HG03095 (cell line): ENCODE data around the gene CD22.
A peak's percentile ranks its signal among the peaks of the same experiment; 100 is the strongest.

Source experiments
- ATAC-seq: cut with Tn5 transposase; IDR thresholded peaks from one replicate; pipeline ENCODE4 v1.9.1; 2021; ENCODE audit warnings: moderate library complexity; ENCODE audit not compliant: unreplicated experiment

CD22 gene

DNA sequence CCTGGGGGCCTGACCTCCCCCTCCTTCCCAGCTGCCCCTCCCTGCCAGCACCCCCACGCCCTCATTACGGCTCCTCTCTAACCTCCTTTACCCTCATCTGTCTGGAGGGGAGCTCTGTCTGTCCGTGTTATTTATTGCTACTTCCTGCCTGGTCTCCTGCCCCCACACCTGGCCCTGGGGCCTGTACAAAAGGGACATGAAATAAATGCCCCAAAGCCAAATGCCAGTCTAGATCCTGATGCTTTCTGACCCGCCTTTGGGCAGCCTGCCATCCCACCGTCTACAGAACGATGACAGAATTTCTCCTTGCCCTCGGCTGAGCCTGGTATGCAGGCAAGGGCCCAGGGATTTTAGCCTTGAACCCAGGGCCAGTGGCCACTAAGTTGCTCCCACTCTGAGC is 15.4 kb upstream of the CD22 start:
- ATAC-seq, result no peak

DNA sequence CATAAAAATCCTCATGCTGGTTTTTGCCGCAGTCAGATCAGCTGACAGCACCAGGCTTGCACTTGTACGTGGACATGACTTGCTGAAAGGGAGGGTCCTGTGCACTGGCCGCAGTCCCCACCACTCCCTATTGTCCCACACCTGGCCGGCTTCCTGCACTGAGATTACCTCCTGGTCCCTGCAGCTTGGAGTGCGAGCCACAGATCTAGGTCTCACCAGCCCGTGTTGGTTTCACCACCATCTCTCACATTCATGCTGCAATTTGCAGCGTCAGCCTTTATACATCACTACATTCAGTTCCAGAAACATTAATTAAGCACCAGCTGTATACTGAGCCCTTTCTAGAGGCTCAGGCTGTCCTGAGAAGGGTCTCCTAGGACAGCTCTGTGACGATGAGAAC is 15.0 kb upstream of the CD22 start:
- no peak for ATAC-seq

DNA sequence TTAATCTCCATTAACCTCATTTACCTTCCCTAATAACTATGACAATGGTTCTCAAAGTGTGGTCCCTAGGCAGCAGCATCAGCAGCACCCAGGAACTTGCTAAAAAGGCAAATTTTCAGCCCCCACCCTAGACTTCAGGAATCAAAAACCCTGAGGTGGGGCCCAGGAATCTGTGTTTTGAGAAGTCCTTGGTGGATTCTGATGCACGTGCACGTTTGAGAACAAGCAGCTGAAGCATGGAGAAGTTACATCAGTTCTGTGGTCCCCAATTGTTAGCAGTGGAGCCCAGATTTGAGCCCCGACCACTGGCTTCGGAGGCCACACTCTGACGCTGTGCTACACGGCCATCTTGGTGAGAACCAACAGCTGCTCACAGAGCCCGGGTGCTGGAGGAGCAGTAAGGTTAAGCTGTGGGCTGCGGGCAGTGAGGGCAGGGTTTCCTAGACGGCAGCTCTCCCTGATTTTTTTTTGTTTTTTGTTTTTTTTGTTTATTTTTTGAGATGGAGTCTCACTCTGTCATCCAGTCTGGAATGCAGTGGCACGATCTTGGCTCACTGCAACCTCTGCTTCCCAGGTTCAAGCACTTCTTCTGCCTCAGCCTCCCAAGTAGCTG is 14.0 kb upstream of the CD22 start:
- no peak for ATAC-seq

DNA sequence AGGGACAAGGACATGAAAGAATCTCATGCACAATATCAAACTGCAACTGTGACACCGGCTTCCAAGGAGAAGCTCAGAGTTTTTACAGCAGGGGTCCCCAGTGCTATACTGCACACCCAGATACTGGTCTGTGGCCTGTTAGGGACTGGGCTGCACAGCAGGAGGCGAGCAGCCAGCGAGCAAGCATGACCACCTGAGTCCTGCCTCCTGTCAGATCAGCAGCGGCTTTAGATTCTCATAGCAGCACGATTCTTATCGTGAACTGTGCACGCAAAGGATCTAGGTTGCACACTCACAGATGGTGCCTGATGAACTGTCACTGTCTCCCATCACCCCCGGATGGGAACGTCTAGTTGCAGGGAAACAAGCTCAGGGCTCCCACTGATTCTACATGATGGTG is 13.1 kb upstream of the CD22 start:
- no peak for ATAC-seq

GRCh38 chr19:35316560-35316959 is 12.4 kb upstream of the CD22 start:
- no peak for ATAC-seq

- no peak for ATAC-seq
Measured at GRCh38 chr19:35317464-35318043, 11.4 kb upstream of the CD22 start.

GRCh38 chr19:35318679-35319448 is 10.1 kb upstream of the CD22 start:
- ATAC-seq, result no peak

DNA sequence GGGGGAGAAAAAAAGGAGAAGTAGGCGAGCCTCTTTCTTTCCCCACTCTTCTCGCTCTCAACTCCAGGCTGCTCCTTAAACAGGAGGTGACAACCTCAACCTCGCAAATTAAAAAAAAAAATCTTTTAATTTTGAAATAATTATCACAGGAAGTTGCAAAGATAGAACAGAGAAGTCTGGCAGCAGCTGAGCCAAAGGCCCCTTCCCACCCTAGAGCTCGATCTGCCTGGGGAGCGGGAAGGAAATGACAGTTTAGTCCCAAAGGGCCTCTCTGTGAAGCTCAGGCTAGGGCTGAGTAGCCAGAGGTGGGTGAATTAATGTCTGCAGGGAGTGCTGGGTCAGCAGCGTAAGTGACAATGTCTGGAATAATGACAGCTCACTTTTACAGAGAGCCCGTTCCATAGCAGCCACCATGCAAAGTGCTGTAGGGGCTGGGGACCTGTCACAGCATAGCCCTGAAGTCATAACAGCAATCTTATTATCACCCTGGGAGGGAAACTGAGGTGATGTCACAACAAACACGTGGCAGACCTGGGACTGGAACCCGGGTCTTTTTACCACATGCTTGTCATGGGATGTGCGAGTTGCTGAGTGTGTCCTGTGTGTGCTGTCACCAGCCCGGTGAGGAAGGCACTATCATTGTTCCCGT is 8.8 kb upstream of the CD22 start:
- no peak for ATAC-seq

GRCh38 chr19:35321291-35321690 is 7.7 kb upstream of the CD22 start:
- ATAC-seq, result no peak

DNA sequence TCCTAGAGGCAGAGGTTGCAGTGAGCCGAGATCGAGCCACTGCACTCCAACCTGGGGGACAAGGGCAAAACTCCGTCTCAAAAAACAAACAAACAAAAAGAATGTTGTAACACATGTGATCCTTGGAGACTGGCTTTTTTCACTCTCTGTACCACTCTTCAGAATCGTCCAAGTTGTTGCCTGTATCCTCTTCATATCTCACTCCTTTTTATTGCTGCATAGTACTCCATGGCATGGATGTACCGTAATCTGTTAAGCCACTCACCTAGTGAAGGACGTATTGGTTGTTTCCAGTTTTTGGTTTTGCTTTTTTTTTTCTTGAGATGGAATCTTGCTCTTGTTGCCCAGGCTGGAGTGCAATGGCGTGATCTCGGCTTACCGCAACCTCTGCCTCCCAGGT is 7.0 kb upstream of the CD22 start:
- no peak for ATAC-seq

DNA sequence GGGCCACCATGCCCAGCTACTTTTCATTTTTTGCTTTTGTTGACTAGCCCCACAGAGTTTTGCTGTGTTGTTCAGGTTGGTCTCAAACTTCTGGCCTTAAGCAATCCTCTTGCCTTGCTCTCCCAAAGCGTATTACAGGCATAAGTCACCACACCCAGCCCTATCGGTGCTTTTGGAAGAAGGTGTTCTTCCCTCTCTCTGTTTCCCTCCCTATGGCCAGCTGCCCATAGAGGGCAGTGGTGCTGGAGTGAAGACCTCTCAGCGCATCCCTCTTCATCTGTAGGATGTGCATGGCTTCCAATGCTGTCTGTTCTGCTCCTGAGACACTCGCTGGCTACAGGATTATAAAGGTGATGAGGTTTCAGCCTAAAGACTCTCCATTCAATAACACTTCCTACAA is 1.3 kb upstream of the CD22 start:
- no peak for ATAC-seq

DNA sequence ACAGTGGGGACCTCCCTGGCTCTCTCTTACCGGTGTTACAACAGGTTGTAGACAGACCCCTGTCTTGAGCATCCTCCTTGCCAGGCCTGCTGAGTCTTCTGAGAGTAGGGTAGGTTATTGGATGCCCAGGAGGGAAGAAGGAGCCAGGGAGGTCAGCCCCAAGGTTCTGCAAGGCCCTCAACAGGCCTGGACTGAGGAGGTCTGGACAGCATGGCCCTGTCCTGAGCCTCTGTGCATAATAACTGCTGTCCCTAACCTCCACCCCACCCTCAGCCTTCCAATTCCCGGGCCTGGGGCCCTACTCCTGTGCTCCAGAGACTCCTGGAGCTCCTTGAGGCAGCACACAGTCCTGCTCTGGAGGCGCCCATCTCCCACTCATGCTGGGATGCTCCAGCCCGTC is 336 bp downstream of the CD22 start:
- ATAC-seq, result no peak

- peak; percentile 36 for ATAC-seq
Measured at GRCh38 chr19:35330475-35330874, 1.5 kb downstream of the CD22 start.

DNA sequence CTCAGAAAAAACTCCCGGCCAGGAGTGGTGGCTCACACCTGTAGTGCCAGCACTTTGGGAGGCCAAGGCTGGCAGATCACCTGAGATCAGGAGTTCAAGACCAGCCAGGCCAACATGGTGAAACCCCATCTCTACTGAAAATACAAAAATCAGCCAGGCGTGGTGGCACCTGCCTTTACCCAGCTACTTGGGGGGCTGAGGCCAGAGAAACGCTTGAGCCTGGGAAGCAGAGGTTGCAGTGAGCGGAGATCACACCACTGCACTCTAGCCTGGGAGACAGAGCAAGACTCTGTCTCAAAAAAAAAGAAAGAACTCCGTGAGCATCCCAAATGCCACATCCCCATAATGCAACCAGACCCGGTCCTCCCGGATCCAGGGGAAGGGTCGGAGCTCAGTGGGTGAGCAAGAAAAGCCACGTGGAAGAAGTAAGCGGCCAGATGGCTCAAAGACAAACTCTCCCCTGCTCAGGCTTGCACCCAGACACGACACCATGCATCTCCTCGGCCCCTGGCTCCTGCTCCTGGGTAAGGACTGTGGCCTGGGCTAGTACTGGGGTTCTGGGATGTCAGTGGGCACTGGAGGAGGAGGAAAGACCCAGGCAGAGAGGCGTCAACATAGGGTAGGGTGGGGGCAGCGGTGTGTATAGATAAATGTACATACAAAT is 2.7 kb downstream of the CD22 start:
- no peak for ATAC-seq

GRCh38 chr19:35332817-35333216 is 3.8 kb downstream of the CD22 start:
- ATAC-seq, result no peak

- no peak for ATAC-seq
Measured at GRCh38 chr19:35334144-35334753, 5.3 kb downstream of the CD22 start.

DNA sequence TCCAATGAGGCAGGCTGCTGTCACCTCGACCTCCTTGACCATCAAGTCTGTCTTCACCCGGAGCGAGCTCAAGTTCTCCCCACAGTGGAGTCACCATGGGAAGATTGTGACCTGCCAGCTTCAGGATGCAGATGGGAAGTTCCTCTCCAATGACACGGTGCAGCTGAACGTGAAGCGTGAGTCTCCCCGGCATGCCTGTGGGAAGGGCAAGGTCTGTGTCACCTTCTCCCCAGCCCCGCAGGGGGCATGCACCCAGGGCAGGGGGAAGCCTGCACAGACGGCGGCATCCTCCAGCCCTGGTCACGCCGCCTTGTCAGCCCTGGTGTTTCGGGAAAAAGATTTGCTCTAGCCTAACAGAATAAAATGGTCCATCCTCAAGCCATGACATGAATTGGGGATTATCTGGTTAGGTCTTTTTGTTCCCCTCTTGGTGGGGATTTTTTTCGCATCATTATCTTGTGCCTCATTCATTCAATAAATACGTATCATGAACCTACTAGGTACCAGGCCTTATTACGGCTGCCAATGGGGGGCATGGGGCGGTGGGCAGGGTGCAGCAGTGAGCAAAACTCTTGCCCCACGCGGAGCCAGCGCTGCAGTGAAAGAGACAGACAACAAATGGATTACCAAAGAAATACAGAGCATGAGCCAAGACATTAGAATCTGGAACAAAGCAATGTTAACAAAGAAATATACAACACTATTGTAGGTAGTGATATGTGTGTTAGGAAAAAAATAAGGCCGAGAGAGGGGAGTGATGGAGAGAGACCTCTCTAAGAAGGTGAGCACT is 7.4 kb downstream of the CD22 start:
- ATAC-seq, result no peak

- no peak for ATAC-seq
Measured at GRCh38 chr19:35337097-35337983, 8.4 kb downstream of the CD22 start.

- no peak for ATAC-seq
Measured at GRCh38 chr19:35337984-35338296, 9.0 kb downstream of the CD22 start.
